GM21447 (cell line): ENCODE measurements around the gene ATG9B.
"Not testable (repeated sequence)": the region's sequence is repeated elsewhere in the genome, so short reads cannot be mapped to it uniquely, and the experiment has no call there.

Experiments
- ATAC-seq: cut with Tn5 transposase; IDR thresholded peaks from one replicate; pipeline ENCODE4 v1.9.1; 2021; ENCODE audit not compliant: unreplicated experiment

ATG9B gene

GRCh38 chr7:151039850-151040548 is 15.7 kb upstream of the ATG9B start:
- no peak for ATAC-seq

- peak; percentile 53 for ATAC-seq
Observed at GRCh38 chr7:151038951-151039849, 14.9 kb upstream of the ATG9B start.

- no peak for ATAC-seq
Observed at GRCh38 chr7:151035902-151036301, 11.6 kb upstream of the ATG9B start.

- no peak for ATAC-seq
Observed at GRCh38 chr7:151035026-151035717, 10.9 kb upstream of the ATG9B start.

GRCh38 chr7:151034312-151035025 is 10.2 kb upstream of the ATG9B start:
- no peak for ATAC-seq

GRCh38 chr7:151033864-151034249 is 9.6 kb upstream of the ATG9B start:
- ATAC-seq, result no peak

- ATAC-seq, result no peak
Observed at GRCh38 chr7:151032936-151033863, 8.9 kb upstream of the ATG9B start.

- no peak for ATAC-seq
Observed at GRCh38 chr7:151031011-151031410, 6.7 kb upstream of the ATG9B start.

GRCh38 chr7:151028948-151029501 is 4.7 kb upstream of the ATG9B start:
- no peak for ATAC-seq

- peak; percentile 95 for ATAC-seq
Observed at GRCh38 chr7:151028131-151028947, 4.0 kb upstream of the ATG9B start, which contains the start of gene ABCB8. TSS of gene ABCB8 (plus strand) at chr7:151028450. CDS start at chr7:151028516, 66 bp downstream.

GRCh38 chr7:151027728-151028130 is 3.4 kb upstream of the ATG9B start:
- not testable (repeated sequence) for ATAC-seq

GRCh38 chr7:151026771-151027727 is 2.8 kb upstream of the ATG9B start:
- ATAC-seq, result not testable (repeated sequence)

- no peak for ATAC-seq
Observed at GRCh38 chr7:151025924-151026671, 1.8 kb upstream of the ATG9B start.

GRCh38 chr7:151023232-151023631 is 1.1 kb downstream of the ATG9B start:
- ATAC-seq, result no peak

GRCh38 chr7:151020231-151020630 is 4.1 kb downstream of the ATG9B start:
- no peak for ATAC-seq

- ATAC-seq, result no peak
Observed at GRCh38 chr7:151019130-151019447, 5.2 kb downstream of the ATG9B start.
